ENCODE data around the gene HIGD1C. TPM values are rescaled to one million over a fixed set of nuclear protein-coding genes. Genes with fewer than 3 reads are reported as not detected.
"Not testable (repeated sequence)": the region's sequence is repeated elsewhere in the genome, so short reads cannot be mapped to it uniquely, and the experiment has no call there.

HIGD1C gene
- total RNA-seq, 4 donors from 2014 or later = not detected

GRCh38 chr12:50929831-50930230, 22.5 kb upstream of the HIGD1C start:
- WGBS, 2 donors (ENCODE audit: low coverage in 1 of 2) = 93 to 94% methylated on average over 3 of the region's 3 CpGs
- intact Hi-C loops (cut with DNase I; ENCODE audit: low total_unique reads) = loop anchor here (10.0 kb wide), 1 partner anchor 55 kb away; no protein-coding TSS in a partner anchor

GRCh38 chr12:50930477-50930876, 21.9 kb upstream of the HIGD1C start:
- Histone ChIP-seq H3K4me1 (peaks cover 24 to 80% (median 56%) of the 10 kb centered on the region in 4 donors), H3K36me3 (peaks cover 0 to 16% (median 4%) of the 10 kb centered on the region in 4 donors), H3K27ac (peak overlapping the region in 1 of 4 donors; percentile 76)
- H3K4me3 ChIP-seq; in situ Hi-C loops (cut with MboI; ENCODE audit: low pct_ligation_motif_present in 1 of 4, low pct_unique_long_range_greater_than_20kb in 1 of 4, low sequenced_read_pairs in 3 of 4); intact Hi-C loops (cut with DNase I; ENCODE audit: low total_unique reads); DNase-seq; H3K9me3 ChIP-seq; H3K27me3 ChIP-seq: not testable (repeated sequence)
- WGBS, 2 donors (ENCODE audit: low coverage in 1 of 2) = 89 to 96% methylated on average over 5 to 12 of the region's 12 CpGs

More at GRCh38 chr12:50929831-50930230, 22.5 kb upstream of the HIGD1C start:
- Histone ChIP-seq H3K9me3 (no peaks in the 10 kb centered on the region), H3K27me3 (no peaks in the 10 kb centered on the region), H3K27ac (no peak overlapping the region), H3K4me1 (peaks cover 19 to 73% (median 49%) of the 10 kb centered on the region in 4 donors), H3K36me3 (peaks cover 0 to 16% (median 4%) of the 10 kb centered on the region in 4 donors), H3K4me3 (no peak overlapping the region)
- in situ Hi-C loops (cut with MboI; ENCODE audit: low pct_ligation_motif_present in 1 of 4, low pct_unique_long_range_greater_than_20kb in 1 of 4, low sequenced_read_pairs in 3 of 4) = no loop called here
- TF ChIP-seq, protein P1, sequence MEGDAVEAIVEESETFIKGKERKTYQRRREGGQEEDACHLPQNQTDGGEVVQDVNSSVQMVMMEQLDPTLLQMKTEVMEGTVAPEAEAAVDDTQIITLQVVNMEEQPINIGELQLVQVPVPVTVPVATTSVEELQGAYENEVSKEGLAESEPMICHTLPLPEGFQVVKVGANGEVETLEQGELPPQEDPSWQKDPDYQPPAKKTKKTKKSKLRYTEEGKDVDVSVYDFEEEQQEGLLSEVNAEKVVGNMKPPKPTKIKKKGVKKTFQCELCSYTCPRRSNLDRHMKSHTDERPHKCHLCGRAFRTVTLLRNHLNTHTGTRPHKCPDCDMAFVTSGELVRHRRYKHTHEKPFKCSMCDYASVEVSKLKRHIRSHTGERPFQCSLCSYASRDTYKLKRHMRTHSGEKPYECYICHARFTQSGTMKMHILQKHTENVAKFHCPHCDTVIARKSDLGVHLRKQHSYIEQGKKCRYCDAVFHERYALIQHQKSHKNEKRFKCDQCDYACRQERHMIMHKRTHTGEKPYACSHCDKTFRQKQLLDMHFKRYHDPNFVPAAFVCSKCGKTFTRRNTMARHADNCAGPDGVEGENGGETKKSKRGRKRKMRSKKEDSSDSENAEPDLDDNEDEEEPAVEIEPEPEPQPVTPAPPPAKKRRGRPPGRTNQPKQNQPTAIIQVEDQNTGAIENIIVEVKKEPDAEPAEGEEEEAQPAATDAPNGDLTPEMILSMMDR (IDR thresholded peaks at IDR 0.05) = no peak
- TF ChIP-seq POLR2AphosphoS5 (IDR thresholded peaks at IDR 0.05) (no peak), POLR2A (IDR thresholded peaks at IDR 0.05) (no peak), EP300 (IDR thresholded peaks at IDR 0.05; ENCODE audit: low read depth) (no peak)
- DNase-seq = no peak

DNA sequence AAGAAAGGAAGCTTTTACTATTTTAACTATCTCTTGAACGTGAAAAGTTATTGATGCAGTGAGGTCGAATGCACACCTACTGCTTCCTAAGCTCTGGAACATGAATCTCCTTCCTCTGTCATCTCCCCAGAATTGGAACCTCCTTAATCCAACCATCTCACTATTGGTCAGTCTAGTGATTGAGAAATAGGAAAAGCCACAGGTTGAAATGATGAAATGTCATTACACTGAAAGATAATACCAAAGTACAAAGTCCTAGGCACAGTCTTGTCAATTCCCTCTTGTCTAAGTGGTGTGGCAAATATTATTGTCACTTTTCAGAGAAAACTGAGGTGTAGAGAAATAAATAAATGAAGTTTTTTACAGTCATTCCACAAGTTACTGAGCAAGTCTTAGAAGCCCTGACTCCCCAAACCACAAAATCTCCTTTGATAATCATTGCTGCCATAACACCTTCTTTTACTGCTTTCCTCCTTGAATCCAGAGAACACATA, 19.5 kb upstream of the HIGD1C start:
- H3K36me3 ChIP-seq = peaks cover 0 to 16% (median 4%) of the 10 kb centered on the region in 4 donors
- H3K4me1 ChIP-seq = peaks cover 29 to 78% (median 58%) of the 10 kb centered on the region in 4 donors
- H3K4me3 ChIP-seq = no peak overlapping the region
- peak overlapping the region; percentile 75 to 80 (median 76) for H3K27ac ChIP-seq
- no peaks in the 10 kb centered on the region for H3K9me3 ChIP-seq
- H3K27me3 ChIP-seq = no peaks in the 10 kb centered on the region
- TF ChIP-seq EP300 (IDR thresholded peaks at IDR 0.05; ENCODE audit: low read depth) (no peak), POLR2AphosphoS5 (IDR thresholded peaks at IDR 0.05) (peak in 1 of 3 donors; percentile 36), POLR2A (IDR thresholded peaks at IDR 0.05) (no peak)
- TF ChIP-seq, protein P1 (IDR thresholded peaks at IDR 0.05) = no peak
- intact Hi-C loops (cut with DNase I; ENCODE audit: low total_unique reads) (no loop called here), in situ Hi-C loops (cut with MboI; ENCODE audit: low pct_ligation_motif_present in 1 of 4, low pct_unique_long_range_greater_than_20kb in 1 of 4, low sequenced_read_pairs in 3 of 4) (no loop called here)
- 30 to 51% methylated on average over 2 of the region's 2 CpGs for WGBS, 2 donors (ENCODE audit: low coverage in 1 of 2)
- no peak for DNase-seq

DNA sequence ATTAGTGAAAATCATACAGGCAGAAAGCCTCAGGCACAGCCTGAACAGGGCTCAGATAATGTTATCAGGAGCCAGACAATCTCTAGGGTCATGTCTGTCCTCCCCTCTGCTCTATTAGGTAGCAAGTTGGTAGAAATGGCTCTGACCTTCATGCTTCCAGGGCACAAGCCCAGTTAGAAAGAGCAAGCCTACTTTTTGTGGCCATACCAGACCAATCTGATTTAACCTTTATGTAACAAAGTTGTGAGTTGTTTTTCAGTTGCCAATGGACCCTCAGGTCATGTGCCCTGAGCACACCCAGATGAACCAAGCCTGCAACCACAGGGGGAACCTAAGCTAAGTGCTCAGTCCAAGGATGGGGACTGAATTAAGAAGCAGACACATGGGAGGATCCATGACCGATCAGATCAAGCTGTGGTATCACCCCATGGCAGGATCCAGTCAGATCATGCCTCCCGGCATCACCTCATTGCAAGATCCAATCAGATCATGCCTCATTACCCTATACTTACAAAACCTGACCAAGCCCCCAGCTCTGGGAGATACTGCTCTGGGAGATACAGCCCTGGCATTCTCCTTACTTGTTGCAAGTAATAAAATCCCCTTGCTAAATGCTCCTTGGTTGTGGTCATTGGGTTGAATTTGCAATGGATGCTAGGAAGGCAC, 18.8 kb upstream of the HIGD1C start:
- H3K4me3 ChIP-seq = no peak overlapping the region
- peaks cover 0 to 16% (median 4%) of the 10 kb centered on the region in 4 donors for H3K36me3 ChIP-seq
- no peak for DNase-seq
- in situ Hi-C loops (cut with MboI; ENCODE audit: low pct_ligation_motif_present in 1 of 4, low pct_unique_long_range_greater_than_20kb in 1 of 4, low sequenced_read_pairs in 3 of 4) = no loop called here
- no peaks in the 10 kb centered on the region for H3K9me3 ChIP-seq
- H3K27ac ChIP-seq = peak overlapping the region; percentile 75 to 80 (median 76)
- WGBS, 2 donors (ENCODE audit: low coverage in 1 of 2) = 93 to 100% methylated on average over 1 to 2 of the region's 2 CpGs
- intact Hi-C loops (cut with DNase I; ENCODE audit: low total_unique reads) = no loop called here
- TF ChIP-seq POLR2AphosphoS5 (IDR thresholded peaks at IDR 0.05) (no peak), POLR2A (IDR thresholded peaks at IDR 0.05) (no peak), EP300 (IDR thresholded peaks at IDR 0.05; ENCODE audit: low read depth) (no peak)
- TF ChIP-seq, protein P1 (IDR thresholded peaks at IDR 0.05) = no peak
- H3K4me1 ChIP-seq = peaks cover 29 to 70% (median 52%) of the 10 kb centered on the region in 4 donors
- H3K27me3 ChIP-seq = no peaks in the 10 kb centered on the region

Data from transverse colon (tissue), 4 donors.